ENCODE measurements around the gene SRMS.
"Not testable (repeated sequence)": the region's sequence is repeated elsewhere in the genome, so short reads cannot be mapped to it uniquely, and the experiment has no call there.

SRMS gene

GRCh38 chr20:63519668-63520503, 27.7 kb downstream of the SRMS start:
- no peak for DNase-seq

- DNase-seq = no peak
Observed at GRCh38 chr20:63518946-63519667, 28.4 kb downstream of the SRMS start.

GRCh38 chr20:63518351-63518861, 29.1 kb downstream of the SRMS start:
- no peak for DNase-seq

GRCh38 chr20:63517376-63518309, 29.9 kb downstream of the SRMS start:
- no peak for DNase-seq

GRCh38 chr20:63514520-63514919, 33.0 kb downstream of the SRMS start:
- DNase-seq = not testable (repeated sequence)

- DNase-seq = no peak
Observed at GRCh38 chr20:63513207-63513606, 34.3 kb downstream of the SRMS start.

- no peak for DNase-seq
Observed at GRCh38 chr20:63509088-63509564, 38.4 kb downstream of the SRMS start.

GRCh38 chr20:63508072-63508768, 39.3 kb downstream of the SRMS start:
- DNase-seq = no peak

- DNase-seq = no peak
Observed at GRCh38 chr20:63507083-63507743, 40.3 kb downstream of the SRMS start.

GRCh38 chr20:63505723-63506122, 41.8 kb downstream of the SRMS start:
- DNase-seq = no peak

GRCh38 chr20:63505281-63505680, 42.3 kb downstream of the SRMS start:
- no peak for DNase-seq

GRCh38 chr20:63504642-63505041, 42.9 kb downstream of the SRMS start:
- no peak for DNase-seq

GRCh38 chr20:63503524-63503923, 44.0 kb downstream of the SRMS start:
- DNase-seq = no peak

- no peak for DNase-seq
Observed at GRCh38 chr20:63502671-63503172, 44.8 kb downstream of the SRMS start.

GRCh38 chr20:63501818-63502670, 45.5 kb downstream of the SRMS start:
- DNase-seq = peak; percentile 89

GRCh38 chr20:63500902-63501817, 46.4 kb downstream of the SRMS start:
- DNase-seq = no peak

- DNase-seq = no peak
Observed at GRCh38 chr20:63500151-63500901, 47.2 kb downstream of the SRMS start.

GRCh38 chr20:63499338-63499969, 48.1 kb downstream of the SRMS start:
- no peak for DNase-seq
